BLaER1 treated with 17β-estradiol and CSF1 and Interleukin-3, amounts not matched to agents 10 nM and 100 nM (cell line): Measurements from ENCODE around the gene OR2C1.
A peak's percentile ranks its signal among the peaks of the same experiment; 100 is the strongest.

Experiments used
- H3K27ac ChIP-seq, 11 experiments: shearing (Covaris generic); formaldehyde crosslinking; 2 replicates each; pipeline ENCODE4 v1.8.1; 2022
- H3K27me3 ChIP-seq, 11 experiments: shearing (Covaris generic); formaldehyde crosslinking; 2 replicates each; pipeline ENCODE4 v1.8.1; 2022
- H3K36me3 ChIP-seq, 11 experiments: shearing (Covaris generic); formaldehyde crosslinking; 2 replicates each; pipeline ENCODE4 v1.8.1; 2022
- H3K4me1 ChIP-seq, 10 experiments: shearing (Covaris generic); formaldehyde crosslinking; 2 replicates each; pipeline ENCODE4 v1.8.1; 2022
- H3K4me2 ChIP-seq, 11 experiments: shearing (Covaris generic); formaldehyde crosslinking; 2 replicates each; pipeline ENCODE4 v1.8.1; 2022
- H3K4me3 ChIP-seq, 10 experiments: shearing (Covaris generic); formaldehyde crosslinking; 2 replicates each; pipeline ENCODE4 v1.8.1; 2022
- H3K9ac ChIP-seq, 11 experiments: shearing (Covaris generic); formaldehyde crosslinking; 2 replicates each; pipeline ENCODE4 v1.8.1; 2022
- H3K9me3 ChIP-seq, 11 experiments: shearing (Covaris generic); formaldehyde crosslinking; replicated peaks in 1 of 11; 2 replicates each; pipeline ENCODE4 v1.8.1; 2022
- H4K20me1 ChIP-seq, 11 experiments: shearing (Covaris generic); formaldehyde crosslinking; 2 replicates each; pipeline ENCODE4 v1.8.1; 2022
- Cebpa-rat ChIP-seq, 11 experiments: shearing (Covaris generic); IDR thresholded peaks; 2 replicates each; pipeline ENCODE4 v1.8.1; 2022

The OR2C1 gene

GRCh38 chr16:3375680-3376079, 20.0 kb downstream of the OR2C1 start:
- Histone ChIP-seq H3K4me2 (no peak overlapping the region), H3K9me3 (peaks cover 0 to 86% (median 48%) of the 10 kb centered on the region in 11 experiments; a peak in 20 of 22 replicates), H3K4me1 (peaks cover 0 to 3% (median 0%) of the 10 kb centered on the region in 10 experiments; a peak in 1 of 20 replicates), H3K9ac (no peak overlapping the region), H4K20me1 (no peaks in the 10 kb centered on the region), H3K36me3 (peaks cover 17 to 38% (median 30%) of the 10 kb centered on the region in 11 experiments), H3K4me3 (no peak overlapping the region), H3K27me3 (no peaks in the 10 kb centered on the region), H3K27ac (no peak overlapping the region)
- TF ChIP-seq Cebpa-rat (IDR thresholded peaks at IDR 0.05): no peak

GRCh38 chr16:3377917-3378316, 22.2 kb downstream of the OR2C1 start:
- no peak for TF ChIP-seq Cebpa-rat (IDR thresholded peaks at IDR 0.05)
- Histone ChIP-seq H3K4me2 (no peak overlapping the region), H3K9me3 (peaks cover 0 to 99% (median 71%) of the 10 kb centered on the region in 11 experiments; a peak in 20 of 22 replicates), H4K20me1 (no peaks in the 10 kb centered on the region), H3K4me1 (peaks cover 0 to 3% (median 0%) of the 10 kb centered on the region in 10 experiments; a peak in 1 of 20 replicates), H3K27me3 (no peaks in the 10 kb centered on the region), H3K4me3 (no peak overlapping the region), H3K27ac (no peak overlapping the region), H3K9ac (no peak overlapping the region), H3K36me3 (peaks cover 39 to 61% (median 52%) of the 10 kb centered on the region in 11 experiments)

- no peak overlapping the region for H3K4me2 ChIP-seq
- H3K9me3 ChIP-seq: peaks cover 17 to 96% (median 92%) of the 10 kb centered on the region in 11 experiments
- no peak overlapping the region for H3K9ac ChIP-seq
- H3K27me3 ChIP-seq: peaks cover 0 to 4% (median 0%) of the 10 kb centered on the region in 11 experiments; a peak in 1 of 22 replicates
- TF ChIP-seq Cebpa-rat (IDR thresholded peaks at IDR 0.05): no peak
- peak overlapping the region; percentile 6 to 58 (median 39); a peak in 19 of 20 replicates for H3K4me3 ChIP-seq
- H3K27ac ChIP-seq: no peak overlapping the region
- peaks cover 80 to 91% (median 83%) of the 10 kb centered on the region in 11 experiments for H3K36me3 ChIP-seq
- no peaks in the 10 kb centered on the region for H3K4me1 ChIP-seq
- H4K20me1 ChIP-seq: no peaks in the 10 kb centered on the region
Measured at GRCh38 chr16:3383045-3383448, 27.4 kb downstream of the OR2C1 start.

GRCh38 chr16:3388325-3388724, 32.6 kb downstream of the OR2C1 start:
- no peak overlapping the region for H3K4me2 ChIP-seq
- H3K36me3 ChIP-seq: peaks cover 87 to 91% (median 88%) of the 10 kb centered on the region in 11 experiments

GRCh38 chr16:3389663-3390338, 34.1 kb downstream of the OR2C1 start:
- Histone ChIP-seq H3K4me3 (peak overlapping the region in 1 of 10 experiments; percentile 8; a peak in 3 of 20 replicates), H3K27ac (peak overlapping the region in 1 of 11 experiments; percentile 26; a peak in 1 of 22 replicates), H3K27me3 (no peaks in the 10 kb centered on the region), H4K20me1 (no peaks in the 10 kb centered on the region; a peak in 2 of 22 replicates), H3K9ac (no peak overlapping the region), H3K9me3 (peaks cover 84 to 95% (median 91%) of the 10 kb centered on the region in 11 experiments), H3K36me3 (peaks cover 87 to 91% (median 88%) of the 10 kb centered on the region in 11 experiments), H3K4me2 (peak overlapping the region in 3 of 11 experiments; percentile 3 to 31 (median 4); a peak in 2 of 22 replicates), H3K4me1 (peaks cover 0 to 11% (median 8%) of the 10 kb centered on the region in 10 experiments; a peak in 11 of 20 replicates)
- no peak for TF ChIP-seq Cebpa-rat (IDR thresholded peaks at IDR 0.05)

More at GRCh38 chr16:3388325-3388724, 32.6 kb downstream of the OR2C1 start:
- H3K27me3 ChIP-seq: peaks cover 0 to under 1% (median 0%) of the 10 kb centered on the region in 11 experiments; a peak in 1 of 22 replicates
- peaks cover 0 to 11% (median 8%) of the 10 kb centered on the region in 10 experiments; a peak in 11 of 20 replicates for H3K4me1 ChIP-seq
- peaks cover 69 to 95% (median 91%) of the 10 kb centered on the region in 11 experiments for H3K9me3 ChIP-seq
- peak overlapping the region in 2 of 10 experiments; percentile 12 to 33; a peak in 2 of 20 replicates for H3K4me3 ChIP-seq
- H3K9ac ChIP-seq: no peak overlapping the region
- no peak for TF ChIP-seq Cebpa-rat (IDR thresholded peaks at IDR 0.05)
- H3K27ac ChIP-seq: no peak overlapping the region
- no peaks in the 10 kb centered on the region; a peak in 2 of 22 replicates for H4K20me1 ChIP-seq

- Histone ChIP-seq H4K20me1 (no peaks in the 10 kb centered on the region), H3K27me3 (no peaks in the 10 kb centered on the region), H3K4me3 (peak overlapping the region; percentile 78 to 97 (median 90)), H3K9me3 (peaks cover 71 to 81% (median 77%) of the 10 kb centered on the region in 11 experiments), H3K27ac (peak overlapping the region; percentile 80 to 93 (median 89)), H3K9ac (peak overlapping the region; percentile 84 to 98 (median 94)), H3K36me3 (peaks cover 66 to 75% (median 69%) of the 10 kb centered on the region in 11 experiments), H3K4me2 (peak overlapping the region; percentile 74 to 94 (median 87)), H3K4me1 (peaks cover 11 to 29% (median 15%) of the 10 kb centered on the region in 10 experiments; a peak in 19 of 20 replicates)
- TF ChIP-seq Cebpa-rat (IDR thresholded peaks at IDR 0.05): no peak
Measured at GRCh38 chr16:3400446-3400778, 44.7 kb downstream of the OR2C1 start.

GRCh38 chr16:3400779-3401688, 45.3 kb downstream of the OR2C1 start, which contains the start of the genes ZNF174 and ZSCAN32:
Gene ZNF174, plus strand, starts transcription at chr16:3401215. Its CDS starts 790 bp downstream, at chr16:3402005.
Gene ZSCAN32, minus strand, starts transcription at chr16:3401004. Its CDS starts 3,447 bp downstream, at chr16:3397557.
- Histone ChIP-seq H3K27ac (peak within 1 kb of the TSS; percentile 80 to 93 (median 89)), H3K9ac (peak within 1 kb of the TSS; percentile 84 to 98 (median 94)), H3K4me1 (peaks cover 11 to 29% (median 15%) of the 10 kb centered on the region in 10 experiments; a peak in 19 of 20 replicates), H3K9me3 (peaks cover 71 to 81% (median 77%) of the 10 kb centered on the region in 11 experiments), H3K36me3 (peaks cover 66 to 75% (median 69%) of the 10 kb centered on the region in 11 experiments), H3K4me2 (peak within 1 kb of the TSS; percentile 87 to 94 (median 92)), H3K4me3 (peak within 1 kb of the TSS; percentile 78 to 97 (median 90)), H4K20me1 (no peaks in the 10 kb centered on the region), H3K27me3 (no peaks in the 10 kb centered on the region)
- TF ChIP-seq Cebpa-rat (IDR thresholded peaks at IDR 0.05): no peak

GRCh38 chr16:3401719-3402397, 46.2 kb downstream of the OR2C1 start:
- TF ChIP-seq Cebpa-rat (IDR thresholded peaks at IDR 0.05): no peak

More at GRCh38 chr16:3401719-3402397, 46.2 kb downstream of the OR2C1 start:
- peaks cover 66 to 75% (median 69%) of the 10 kb centered on the region in 11 experiments for H3K36me3 ChIP-seq
- peak overlapping the region; percentile 84 to 98 (median 94) for H3K9ac ChIP-seq
- peak overlapping the region; percentile 79 to 94 (median 88) for H3K4me2 ChIP-seq
- H3K4me3 ChIP-seq: peak overlapping the region; percentile 78 to 97 (median 90)
- peaks cover 11 to 29% (median 15%) of the 10 kb centered on the region in 10 experiments; a peak in 19 of 20 replicates for H3K4me1 ChIP-seq
- peaks cover 71 to 81% (median 77%) of the 10 kb centered on the region in 11 experiments for H3K9me3 ChIP-seq
- H3K27ac ChIP-seq: peak overlapping the region; percentile 62 to 93 (median 88); a peak in 21 of 22 replicates
- no peaks in the 10 kb centered on the region for H3K27me3 ChIP-seq
- H4K20me1 ChIP-seq: no peaks in the 10 kb centered on the region
